Panc1 (cell line): ENCODE measurements around the gene FAM120B. TPM values are rescaled to one million over a fixed set of nuclear protein-coding genes. Genes with fewer than 3 reads are reported as not detected.

Source experiments
- ATAC-seq: fragments of 200-7000 bp; cut with Tn5 transposase; 2 replicates; pipeline ENCODE4 v1.9.1; 2020; ENCODE audit warnings: mild to moderate bottlenecking, moderate library complexity
- BruUV-seq: library from RNA; stranded (reverse); fragments of 400-500 nt; replicated peaks from 2 replicates; lab custom pipeline; 2021; lab: Mats Ljungman, UMichigan
- CTCF ChIA-PET: fragments of 300-600 bp; sonication (Branson Sonifier 250); formaldehyde crosslinking; loops from one replicate; lab custom pipeline; 2022; ENCODE audit warnings: antibody characterized with exemption; lab: Charles Lee
- POLR2A ChIA-PET: fragments of 300-600 bp; sonication (Branson Sonifier 250); formaldehyde crosslinking; loops from one replicate; lab custom pipeline; 2022; ENCODE audit warnings: antibody characterized with exemption; lab: Charles Lee
- DNase-seq: peaks from one replicate; pipeline ENCODE4 v3.0.0-alpha.2; 2010; ENCODE audit warnings: low read depth, low spot score
- H3K27ac ChIP-seq: 2 replicates; pipeline ENCODE4 v1.5.1; 2011; ENCODE audit warnings: mild to moderate bottlenecking, low read length, inconsistent platforms
- H3K27me3 ChIP-seq: fragments of 200-500 bp; sonication (Bioruptor generic); 2 replicates; pipeline ENCODE4 v1.6.0; 2014; ENCODE audit warnings: low read length, inconsistent platforms; ENCODE audit not compliant: control insufficient read depth, insufficient read depth
- H3K36me3 ChIP-seq: fragments of 200-500 bp; sonication (Bioruptor generic); 2 replicates; pipeline ENCODE4 v1.5.1; 2014; ENCODE audit warnings: inconsistent platforms, mild to moderate bottlenecking, low read length, moderate library complexity; ENCODE audit not compliant: control insufficient read depth, insufficient read depth
- H3K4me1 ChIP-seq: 2 replicates; pipeline ENCODE4 v1.5.1; 2011; ENCODE audit warnings: inconsistent platforms, mild to moderate bottlenecking, low read length, moderate library complexity; ENCODE audit not compliant: control insufficient read depth, insufficient read depth
- H3K4me3 ChIP-seq, 2 experiments: 2 replicates each; pipeline ENCODE4 v1.5.1; 2011 to 2012; ENCODE audit warnings: low read depth in 2 of 2, low read length in 2 of 2, mild to moderate bottlenecking in 2 of 2, inconsistent platforms in 1 of 2, moderate library complexity in 1 of 2
- H3K9me3 ChIP-seq: fragments of 200-500 bp; sonication (Bioruptor generic); 2 replicates; pipeline ENCODE4 v1.5.1; 2014; ENCODE audit warnings: low read depth, mild to moderate bottlenecking, inconsistent platforms, low read length, moderate library complexity; ENCODE audit not compliant: control insufficient read depth, insufficient read depth
- CTCF ChIP-seq: fragments of 450-650 bp; IDR thresholded peaks from 2 replicates; pipeline ENCODE4 v1.5.1; 2017; ENCODE audit warnings: mild to moderate bottlenecking
- POLR2AphosphoS5 ChIP-seq: IDR thresholded peaks from 2 replicates; pipeline ENCODE4 v1.6.1; 2012; ENCODE audit warnings: mild to moderate bottlenecking, low read depth, low read length, moderate library complexity
- REST ChIP-seq, 2 experiments: IDR thresholded peaks; 2 replicates each; pipeline ENCODE4 v1.6.1; 2011 to 2012; ENCODE audit warnings: low read depth in 2 of 2, control low read depth in 1 of 2, low read length in 1 of 2, mild to moderate bottlenecking in 1 of 2, moderate library complexity in 1 of 2; ENCODE audit not compliant: insufficient read depth in 1 of 2
- SIN3A ChIP-seq: IDR thresholded peaks from 2 replicates; pipeline ENCODE4 v1.6.1; 2012; ENCODE audit warnings: low read depth, mild to moderate bottlenecking, low read length, moderate library complexity, borderline replicate concordance; ENCODE audit not compliant: insufficient read depth
- TCF7L2 ChIP-seq: IDR thresholded peaks from 2 replicates; pipeline ENCODE4 v1.6.1; 2011; ENCODE audit warnings: mild to moderate bottlenecking, low read depth, low read length, inconsistent platforms
- in situ Hi-C: cut with HindIII; loops from 2 replicates; pipeline ENCODE4 v1.10.0; 2016; ENCODE audit warnings: low sequenced_read_pairs, low pct_unique_long_range_greater_than_20kb
- intact Hi-C: fragments of 100-400 bp; cut with micrococcal nuclease; formaldehyde crosslinking; loops from one replicate; pipeline ENCODE4 v1.10.0; 2022; ENCODE audit not compliant: unreplicated experiment
- total RNA-seq: library from RNA; stranded (reverse); gene quantifications from one replicate; pipeline ENCODE4 v1.2.1, GENCODE V29; 2021; ENCODE audit not compliant: unreplicated experiment

FAM120B gene
- total RNA-seq, 1 experiment from 2014 or later = 38.0 TPM

GRCh38 chr6:170455335-170455979 is 148.9 kb downstream of the FAM120B start:
- no peak for ATAC-seq

GRCh38 chr6:170456334-170456733 is 149.8 kb downstream of the FAM120B start:
- CTCF ChIA-PET = no interaction called here
- DNase-seq (no peak), ATAC-seq (no peak)
- TF ChIP-seq SIN3A = no peak
- no peak for TF ChIP-seq REST (IDR thresholded peaks at IDR 0.05; ENCODE audit: insufficient read depth in 1 of 2, low read depth in 2 of 2, low read length in 1 of 2)
- TF ChIP-seq POLR2AphosphoS5 = no peak
- no peak for TF ChIP-seq TCF7L2
- no peak for TF ChIP-seq CTCF
- Histone ChIP-seq H3K9me3 (no peaks in the 10 kb centered on the region), H3K27ac (no peak overlapping the region), H3K27me3 (peaks cover 16% of the 10 kb centered on the region), H3K36me3 (no peaks in the 10 kb centered on the region), H3K4me3 (no peak overlapping the region), H3K4me1 (peaks cover 6% of the 10 kb centered on the region; the same call in 1 of the 2 replicates)
- in situ Hi-C loops (no loop called here), intact Hi-C loops (no loop called here)
- POLR2A ChIA-PET = no interaction called here
- BruUV-seq = no TSS peak

More at GRCh38 chr6:170455335-170455979, 148.9 kb downstream of the FAM120B start:
- no peak overlapping the region for H3K4me3 ChIP-seq
- H3K9me3 ChIP-seq = no peaks in the 10 kb centered on the region
- H3K4me1 ChIP-seq = peaks cover 6% of the 10 kb centered on the region; the same call in 1 of the 2 replicates
- H3K27me3 ChIP-seq = peaks cover 10% of the 10 kb centered on the region
- in situ Hi-C loops (no loop called here), intact Hi-C loops (no loop called here)
- BruUV-seq = no TSS peak
- POLR2A ChIA-PET = no interaction called here
- DNase-seq = no peak
- CTCF ChIA-PET = no interaction called here
- no peaks in the 10 kb centered on the region for H3K36me3 ChIP-seq
- TF ChIP-seq REST (IDR thresholded peaks at IDR 0.05; ENCODE audit: insufficient read depth in 1 of 2, low read depth in 2 of 2, low read length in 1 of 2) = no peak
- no peak for TF ChIP-seq CTCF
- TF ChIP-seq POLR2AphosphoS5 = no peak
- no peak for TF ChIP-seq SIN3A
- TF ChIP-seq TCF7L2 = no peak
- no peak overlapping the region for H3K27ac ChIP-seq
